Prostate gland (tissue), 2 donors: ENCODE results near the gene NET1.

Experiments used
- POLR2AphosphoS5 ChIP-seq: sonication (generic); formaldehyde crosslinking; IDR thresholded peaks from one replicate; pipeline ENCODE4 v1.6.1; 2017; ENCODE audit warnings: antibody characterized with exemption
- TF ChIP-seq, protein P1 (sequence below), 4 experiments: fragments of 200-600 bp in 2 of 4; fragments of 450-650 bp in 2 of 4; sonication (generic) in 2 of 4; IDR thresholded peaks; 1 replicate in 3 of 4; 2 replicates in 1 of 4; pipeline ENCODE4 v1.5.1; 2016 to 2019; ENCODE audit warnings: antibody characterized with exemption in 4 of 4, mild to moderate bottlenecking in 2 of 4, moderate library complexity in 2 of 4

DNA sequence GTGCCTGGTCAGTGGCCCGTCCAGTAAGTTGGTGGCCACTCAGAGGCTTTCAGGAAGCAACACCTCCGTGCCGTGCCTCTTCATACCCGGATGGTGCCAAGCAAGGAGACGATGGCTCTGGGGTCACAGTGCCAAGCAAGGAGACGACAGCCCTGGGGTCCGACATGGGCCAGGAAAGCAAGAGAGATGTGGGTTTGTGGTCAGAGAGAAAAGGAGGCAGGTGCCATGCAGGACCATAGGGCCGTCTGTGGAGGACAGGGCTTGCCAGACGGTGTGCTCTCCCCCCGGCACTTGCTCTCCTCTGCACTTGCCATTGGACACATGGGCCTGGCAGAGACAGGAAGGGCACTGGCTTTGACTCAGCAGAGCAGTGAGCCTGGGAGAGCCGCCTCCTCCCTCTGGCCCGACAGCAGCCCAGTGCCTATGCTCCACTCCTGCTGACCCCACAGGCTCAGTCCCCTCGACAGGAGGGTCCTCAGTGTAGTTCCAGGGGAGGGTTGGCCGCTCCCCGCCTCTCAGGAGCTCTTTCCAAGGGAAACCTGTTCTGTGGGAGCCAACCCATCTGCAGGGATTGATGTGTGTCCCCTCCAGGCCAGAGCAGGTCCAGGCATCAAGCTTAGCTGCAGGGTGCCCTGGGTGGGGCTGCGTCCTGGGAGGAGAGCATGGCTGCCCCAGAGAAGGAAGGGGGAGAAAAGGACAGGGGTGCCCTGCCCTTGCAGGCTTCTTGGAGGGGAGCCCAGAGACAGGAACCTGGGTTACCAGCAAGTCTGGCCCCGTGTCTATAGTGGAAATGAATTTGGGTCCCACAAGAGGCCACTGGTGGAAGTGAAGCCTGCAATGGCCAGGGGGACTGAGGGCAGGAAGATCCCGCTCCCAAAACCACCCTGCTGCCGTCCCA, 94.6 kb downstream of the NET1 start:
- TF ChIP-seq, protein P1, sequence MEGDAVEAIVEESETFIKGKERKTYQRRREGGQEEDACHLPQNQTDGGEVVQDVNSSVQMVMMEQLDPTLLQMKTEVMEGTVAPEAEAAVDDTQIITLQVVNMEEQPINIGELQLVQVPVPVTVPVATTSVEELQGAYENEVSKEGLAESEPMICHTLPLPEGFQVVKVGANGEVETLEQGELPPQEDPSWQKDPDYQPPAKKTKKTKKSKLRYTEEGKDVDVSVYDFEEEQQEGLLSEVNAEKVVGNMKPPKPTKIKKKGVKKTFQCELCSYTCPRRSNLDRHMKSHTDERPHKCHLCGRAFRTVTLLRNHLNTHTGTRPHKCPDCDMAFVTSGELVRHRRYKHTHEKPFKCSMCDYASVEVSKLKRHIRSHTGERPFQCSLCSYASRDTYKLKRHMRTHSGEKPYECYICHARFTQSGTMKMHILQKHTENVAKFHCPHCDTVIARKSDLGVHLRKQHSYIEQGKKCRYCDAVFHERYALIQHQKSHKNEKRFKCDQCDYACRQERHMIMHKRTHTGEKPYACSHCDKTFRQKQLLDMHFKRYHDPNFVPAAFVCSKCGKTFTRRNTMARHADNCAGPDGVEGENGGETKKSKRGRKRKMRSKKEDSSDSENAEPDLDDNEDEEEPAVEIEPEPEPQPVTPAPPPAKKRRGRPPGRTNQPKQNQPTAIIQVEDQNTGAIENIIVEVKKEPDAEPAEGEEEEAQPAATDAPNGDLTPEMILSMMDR (IDR thresholded peaks at IDR 0.05) = no peak
- no peak for TF ChIP-seq POLR2AphosphoS5
